ENCODE measurements around the gene TNFSF12.

The TNFSF12 gene

DNA sequence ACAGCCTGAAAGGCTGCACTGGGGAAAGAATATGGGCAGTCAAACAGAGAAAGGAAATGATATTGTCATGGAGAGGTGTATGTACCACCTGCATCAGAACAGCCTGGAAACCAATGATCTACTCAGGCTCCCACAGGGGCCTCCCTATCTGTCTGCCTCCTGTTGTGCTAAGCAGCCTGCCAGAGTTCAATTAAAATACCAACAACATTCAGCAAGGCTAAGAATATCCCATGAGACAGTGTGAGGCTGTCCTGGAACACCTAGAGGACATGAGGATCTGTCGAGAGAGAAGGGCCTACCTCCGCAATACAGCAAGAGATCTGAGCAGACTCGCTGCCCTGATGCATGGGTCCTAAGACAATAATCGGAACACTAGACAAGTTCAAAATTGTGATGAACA, 57.4 kb downstream of the TNFSF12 start:
- no peak for ATAC-seq
- TF ChIP-seq CREB5 (CRISPR knock-in tag; IDR thresholded peaks at IDR 0.05; ENCODE audit: low read depth) (no peak), TOX (CRISPR knock-in tag; IDR thresholded peaks at IDR 0.05; ENCODE audit: borderline replicate concordance) (no peak), ZNF565 (CRISPR knock-in tag; conservative IDR thresholded peaks at IDR 0.05; ENCODE audit: low read depth) (no peak), CSRNP3 (CRISPR knock-in tag; IDR thresholded peaks at IDR 0.05) (no peak), PPARA (CRISPR knock-in tag; IDR thresholded peaks at IDR 0.05; ENCODE audit: borderline replicate concordance) (no peak), SNAI2 (CRISPR knock-in tag; IDR thresholded peaks at IDR 0.05) (no peak), GLIS3 (CRISPR knock-in tag; IDR thresholded peaks at IDR 0.05) (no peak), TCF4 (CRISPR knock-in tag; IDR thresholded peaks at IDR 0.05; ENCODE audit: borderline replicate concordance) (no peak), ISL1 (CRISPR knock-in tag; IDR thresholded peaks at IDR 0.05) (no peak), ARNTL (CRISPR knock-in tag; IDR thresholded peaks at IDR 0.05; ENCODE audit: borderline replicate concordance, low read depth) (no peak), CSDC2 (CRISPR knock-in tag; IDR thresholded peaks at IDR 0.05) (no peak)
